ENCODE results near the gene KDELR3.
A peak's percentile ranks its signal among the peaks of the same experiment; 100 is the strongest.

The KDELR3 gene

GRCh38 chr22:38467904-38468442 is at the start of gene KDELR3:
Gene KDELR3, plus strand, starts transcription at chr22:38468096. Its CDS starts 138 bp downstream, at chr22:38468234.
- intact Hi-C loops (cut with DNase I): no loop called here
- peak in 5 of 10 donors; percentile 11 to 79 (median 77) for DNase-seq

GRCh38 chr22:38418589-38418988 is 49.3 kb upstream of the KDELR3 start:
- intact Hi-C loops (cut with DNase I): no loop called here
- peak in 3 of 10 donors; percentile 42 to 63 (median 47) for DNase-seq

DNA sequence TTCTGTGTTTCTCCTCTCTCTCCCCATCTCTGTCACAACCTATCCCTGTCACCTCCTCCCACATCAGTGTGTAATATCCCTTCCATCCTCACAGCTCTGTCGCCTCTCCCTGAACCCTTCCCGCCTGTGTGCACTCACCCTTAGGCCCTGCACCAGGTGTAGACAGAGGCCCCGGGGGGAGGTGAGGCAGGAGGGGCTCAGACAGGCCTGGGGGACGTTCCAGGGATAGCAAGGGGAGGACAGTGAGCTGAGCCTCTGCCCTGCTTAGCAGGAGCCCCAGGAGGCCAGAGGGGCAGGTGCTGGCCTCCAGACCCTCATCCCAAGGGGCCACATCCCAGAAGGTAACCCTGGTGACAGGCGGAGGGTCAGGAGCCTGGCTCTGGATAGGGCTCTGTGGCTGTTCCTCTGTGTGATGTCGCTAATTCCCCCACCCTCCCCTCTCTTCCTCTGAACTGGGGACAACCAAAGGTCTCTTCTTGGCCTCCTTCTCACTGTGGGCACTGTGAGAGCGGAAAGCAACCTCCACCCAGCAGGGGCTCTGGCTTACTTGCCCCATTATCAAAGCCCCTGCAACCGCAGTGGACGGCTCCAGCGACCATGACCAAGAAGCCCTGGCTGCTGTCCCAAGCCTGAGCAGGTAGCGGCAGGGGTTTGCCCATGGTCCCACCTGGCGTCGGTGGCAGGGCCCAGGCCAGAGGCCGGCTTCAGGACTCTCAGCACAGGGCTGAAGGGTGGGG is 48.6 kb upstream of the KDELR3 start:
- DNase-seq: peak in 3 of 10 donors; percentile 58 to 71 (median 64)
- intact Hi-C loops (cut with DNase I): no loop called here

- intact Hi-C loops (cut with DNase I): no loop called here
- peak in 2 of 10 donors; percentile 16 to 24 for DNase-seq
Measured at GRCh38 chr22:38419858-38420160, 48.1 kb upstream of the KDELR3 start.

DNA sequence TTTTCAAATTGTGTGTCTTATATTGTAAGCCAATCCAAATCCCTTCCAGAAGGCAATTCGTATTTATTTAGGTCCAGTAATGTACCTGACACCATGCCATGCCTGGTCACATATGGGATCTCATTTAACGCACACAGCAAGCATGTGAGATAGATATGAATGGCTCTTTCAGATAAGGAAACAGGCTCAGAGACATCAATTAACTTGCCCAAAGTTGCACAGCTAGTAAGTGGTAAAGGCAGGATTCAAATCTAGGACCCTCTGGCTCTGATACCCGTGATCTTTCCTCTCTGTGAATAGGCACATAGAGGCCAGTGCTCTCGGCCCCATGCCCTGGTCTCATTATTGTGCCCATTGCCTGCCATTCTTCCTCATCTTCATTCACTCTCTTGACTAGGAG is 47.2 kb upstream of the KDELR3 start:
- intact Hi-C loops (cut with DNase I): no loop called here
- peak in 1 of 10 donors; percentile 4 for DNase-seq

DNA sequence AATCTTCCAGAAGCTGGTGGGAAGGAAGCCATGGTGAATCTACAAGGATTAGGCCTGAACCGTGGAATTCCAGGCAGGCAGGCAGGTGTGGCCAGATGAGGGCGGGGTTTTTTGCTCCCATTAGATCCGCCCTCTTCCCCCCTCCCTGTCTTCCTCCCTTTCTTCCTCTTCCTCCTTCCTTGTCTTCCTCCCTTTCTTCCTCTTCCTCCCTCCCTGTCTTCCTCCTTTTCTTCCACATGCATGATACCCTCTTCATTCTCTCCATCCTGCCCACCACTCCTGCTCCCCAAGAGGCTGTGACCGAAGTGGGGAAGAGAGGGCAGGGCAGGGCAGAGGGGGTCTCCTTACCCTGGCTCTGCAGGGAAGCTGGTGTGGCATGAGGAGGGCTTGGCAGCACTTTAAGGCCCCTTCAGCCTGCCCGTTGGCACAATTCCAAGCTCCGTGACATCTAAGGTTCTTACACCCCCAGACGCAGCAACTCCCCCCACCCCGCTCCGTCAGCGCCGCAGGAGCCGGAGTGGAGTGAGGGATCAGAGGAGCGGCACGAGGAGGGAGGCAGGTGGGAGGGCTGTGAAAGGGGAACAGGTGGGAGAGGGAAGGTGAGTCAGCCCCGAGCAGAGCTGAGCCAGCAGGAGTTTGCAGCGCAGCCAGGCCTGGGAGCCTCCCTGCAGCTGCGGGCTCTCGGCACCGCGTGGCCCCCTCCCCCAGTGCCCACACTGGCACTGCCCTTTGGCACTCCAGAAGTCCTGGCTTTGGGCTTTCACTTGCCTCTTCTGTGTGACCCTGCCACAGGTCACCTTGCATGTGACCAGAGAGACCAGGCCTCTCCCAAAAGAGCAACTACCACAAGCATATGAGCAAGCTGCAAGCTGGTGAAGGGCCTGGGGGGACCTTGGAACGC is 45.0 kb upstream of the KDELR3 start:
- peak in 7 of 10 donors; percentile 41 to 90 (median 66) for DNase-seq
- intact Hi-C loops (cut with DNase I): no loop called here

DNA sequence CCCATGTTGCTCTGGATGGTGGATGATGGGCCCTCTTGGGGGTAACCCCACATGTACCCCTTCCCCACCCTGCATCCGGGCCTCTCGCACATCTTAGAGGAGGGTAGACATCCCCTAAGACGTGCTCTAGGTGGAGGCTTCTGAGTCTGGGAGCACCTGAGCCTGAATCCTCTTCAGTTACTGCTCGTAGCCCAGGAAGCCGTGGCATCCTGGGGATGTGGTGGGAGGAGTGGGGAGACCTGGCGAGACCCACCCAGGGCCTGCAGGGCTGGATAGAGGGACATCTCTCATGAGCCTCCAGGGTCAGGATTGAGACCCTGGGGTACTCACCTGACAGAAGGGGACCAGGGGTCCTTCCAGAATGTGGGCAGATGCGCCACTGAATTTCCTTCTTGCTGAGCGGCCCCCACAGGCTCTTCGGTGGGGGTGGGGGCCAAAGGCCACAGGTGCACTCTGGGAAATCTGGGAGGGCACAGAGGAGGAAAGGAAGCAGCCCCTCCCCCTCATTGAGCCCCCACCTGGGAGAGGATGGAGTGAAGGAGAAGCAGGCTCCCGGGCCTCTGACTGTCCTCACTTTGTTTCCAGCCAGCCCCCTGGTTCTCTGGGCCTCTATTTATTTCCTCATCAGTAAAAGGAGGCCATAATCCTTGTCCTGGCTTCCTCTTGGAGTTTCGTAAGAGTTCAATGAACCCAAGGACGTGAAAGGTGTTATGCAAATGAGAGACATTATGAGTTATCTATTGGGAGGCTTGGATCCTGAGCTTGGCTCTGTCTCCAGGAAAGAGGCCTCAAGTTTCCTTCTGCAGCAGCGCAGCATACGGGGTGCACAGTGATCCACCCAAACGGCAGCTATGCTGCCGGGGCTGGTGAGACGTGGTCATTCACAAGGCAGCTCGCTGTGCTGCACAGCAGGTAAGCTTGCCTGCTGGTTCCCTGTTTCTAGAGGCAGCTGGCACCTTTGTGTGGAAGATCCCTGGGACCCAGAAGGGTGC is 44.1 kb upstream of the KDELR3 start:
- intact Hi-C loops (cut with DNase I): no loop called here
- peak in 1 of 10 donors; percentile 86 for DNase-seq

DNA sequence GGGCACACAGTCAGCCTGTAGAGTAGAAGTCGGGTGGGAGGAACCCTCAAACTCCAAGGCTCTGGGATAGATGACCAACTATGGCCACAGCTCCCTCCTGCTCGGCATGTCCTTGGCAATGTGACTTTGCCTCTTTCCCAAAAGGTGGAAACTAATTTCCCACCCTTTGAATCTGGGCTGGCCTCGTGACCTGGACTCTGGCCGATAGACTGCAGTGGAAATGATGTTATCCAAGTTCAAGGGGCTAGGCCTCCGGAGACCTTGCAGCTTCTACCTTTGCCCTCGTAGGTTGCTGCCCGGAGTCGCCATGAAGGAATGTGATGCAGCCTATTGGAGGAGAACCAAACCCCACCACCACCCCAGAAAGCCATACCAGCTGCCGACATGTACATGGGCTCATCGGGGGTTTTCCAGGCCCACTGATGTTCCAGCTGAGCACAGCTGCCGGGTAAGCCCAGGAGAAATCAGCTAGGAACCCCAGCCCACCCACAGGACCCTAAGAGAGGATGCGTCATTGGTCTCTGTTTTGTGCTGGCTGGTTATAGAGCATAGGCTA is 43.3 kb upstream of the KDELR3 start:
- intact Hi-C loops (cut with DNase I): no loop called here
- peak in 1 of 10 donors; percentile 29 for DNase-seq

DNA sequence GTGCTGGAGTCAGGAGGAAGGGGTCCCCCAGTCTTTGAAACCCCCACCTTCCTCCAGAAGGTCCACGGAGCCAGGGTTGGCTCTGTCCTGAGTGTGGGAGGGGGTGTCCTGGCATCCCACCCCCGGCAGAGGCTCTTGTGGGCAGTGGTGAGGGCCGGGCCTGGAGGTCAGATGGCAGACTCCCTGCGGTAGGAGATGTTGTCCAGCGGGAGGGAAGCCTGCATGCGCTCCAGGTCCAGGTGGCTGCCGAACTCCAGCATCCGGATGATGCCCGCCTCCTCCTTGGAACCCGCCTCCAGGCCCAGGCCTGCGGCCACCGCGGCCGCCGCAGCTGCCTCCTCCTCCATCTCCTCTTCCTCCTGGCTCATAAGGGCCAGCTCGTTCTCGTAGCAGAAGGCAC is 41.3 kb upstream of the KDELR3 start:
- DNase-seq: no peak
- intact Hi-C loops (cut with DNase I): no loop called here

DNA sequence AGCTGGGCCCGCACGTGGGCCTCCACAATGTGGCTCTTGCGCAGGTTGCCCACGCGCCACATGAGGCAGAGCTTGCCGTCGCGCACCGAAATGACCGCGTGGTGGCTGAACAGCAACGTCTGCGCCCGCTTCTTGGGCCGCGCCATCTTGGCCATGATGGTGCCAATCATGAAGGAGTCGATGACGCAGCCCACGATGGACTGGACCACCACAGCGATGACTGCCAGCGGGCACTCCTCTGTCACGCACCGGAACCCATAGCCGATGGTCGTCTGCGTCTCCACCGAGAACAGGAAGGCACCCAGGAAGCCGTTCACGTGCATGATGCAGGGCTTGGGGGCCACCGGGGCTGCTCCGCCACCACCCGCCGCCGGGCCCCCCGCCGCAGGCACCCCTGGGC is 40.4 kb upstream of the KDELR3 start:
- DNase-seq: no peak
- intact Hi-C loops (cut with DNase I): no loop called here

GRCh38 chr22:38427940-38428339 is 40.0 kb upstream of the KDELR3 start:
- intact Hi-C loops (cut with DNase I): no loop called here
- no peak for DNase-seq

- intact Hi-C loops (cut with DNase I): no loop called here
- DNase-seq: no peak
Measured at GRCh38 chr22:38428714-38429113, 39.2 kb upstream of the KDELR3 start.

DNA sequence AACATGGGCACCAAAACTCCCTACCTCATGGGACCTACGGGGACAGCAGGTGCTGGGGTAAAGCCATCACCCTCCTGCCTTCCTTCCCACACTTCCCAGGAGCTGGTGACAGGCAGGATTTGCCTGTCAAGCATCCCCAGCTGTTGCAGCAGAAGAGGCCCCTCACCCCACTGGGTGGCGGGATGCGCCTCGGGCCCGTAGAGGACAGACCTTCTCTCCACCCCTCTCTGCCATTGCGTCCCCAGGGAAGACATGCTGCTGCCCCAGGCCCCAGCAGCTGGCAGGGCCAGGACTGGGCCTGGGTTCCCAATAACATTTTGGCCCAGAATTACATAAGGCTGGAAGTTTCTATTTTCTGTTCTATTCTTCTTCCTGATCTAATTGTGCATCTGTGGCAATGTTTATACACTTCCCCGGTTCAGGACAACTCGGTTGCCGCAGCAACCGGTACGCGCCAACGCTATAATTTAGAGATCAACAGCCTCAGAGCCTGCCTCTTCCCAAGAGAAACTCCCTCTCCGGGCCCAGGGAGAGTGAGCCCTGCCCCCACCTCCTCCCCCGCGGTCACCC is 38.3 kb upstream of the KDELR3 start:
- intact Hi-C loops (cut with DNase I): no loop called here
- peak in 3 of 10 donors; percentile 52 to 92 (median 56) for DNase-seq

GRCh38 chr22:38431266-38432010 is 36.5 kb upstream of the KDELR3 start:
- intact Hi-C loops (cut with DNase I): no loop called here
- DNase-seq: no peak

DNA sequence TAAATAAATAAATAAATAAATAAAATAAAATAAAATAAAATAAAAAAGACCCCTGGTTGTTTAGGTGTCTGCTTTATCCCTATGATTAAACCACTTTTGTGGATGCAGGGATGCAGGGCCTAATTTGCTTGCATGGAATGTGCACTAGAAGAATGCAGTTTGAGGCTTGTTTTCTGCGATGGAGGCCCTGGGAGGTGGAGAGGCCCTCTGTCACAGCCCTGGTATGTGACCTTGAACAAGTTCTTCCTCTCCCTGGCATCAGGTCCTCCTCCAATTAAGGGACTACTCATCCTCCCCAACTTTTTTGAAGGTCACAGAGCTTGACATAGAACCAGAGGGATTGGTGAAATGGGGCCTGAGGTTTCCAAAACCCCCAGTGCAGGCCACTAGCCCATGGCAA is 35.6 kb upstream of the KDELR3 start:
- no peak for DNase-seq
- intact Hi-C loops (cut with DNase I): no loop called here

DNA sequence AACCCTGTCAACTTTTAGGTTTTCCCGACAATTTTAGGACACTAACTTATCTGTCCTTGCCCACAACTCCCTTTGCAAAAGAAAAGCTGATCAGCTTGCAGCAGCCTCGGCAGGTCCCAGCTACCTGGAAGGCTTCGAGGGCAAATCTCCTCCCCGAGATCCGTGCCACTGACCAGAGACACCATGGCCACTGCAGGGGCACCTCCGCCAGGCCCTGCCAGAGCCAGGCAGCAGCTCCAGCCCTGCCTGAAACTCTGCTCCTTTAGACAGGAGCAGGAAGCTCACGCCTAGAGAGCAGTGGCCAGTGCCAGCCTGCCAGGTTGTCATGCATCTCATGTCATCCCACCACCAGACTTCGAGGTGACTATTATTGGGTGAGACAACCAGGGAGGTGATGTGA is 34.0 kb upstream of the KDELR3 start:
- DNase-seq: no peak

GRCh38 chr22:38435010-38435409 is 32.9 kb upstream of the KDELR3 start:
- DNase-seq: no peak

More for the DNA sequence above, 34.0 kb upstream of the KDELR3 start:
- intact Hi-C loops (cut with DNase I): no loop called here

GRCh38 chr22:38435965-38436364 is 31.9 kb upstream of the KDELR3 start:
- no peak for DNase-seq
- intact Hi-C loops (cut with DNase I): no loop called here

More at GRCh38 chr22:38435010-38435409, 32.9 kb upstream of the KDELR3 start:
- intact Hi-C loops (cut with DNase I): no loop called here

Measured in posterior cingulate gyrus (tissue), 11 donors.